Prostate gland (tissue), 2 donors: Measurements from ENCODE around the gene ELFN1.

Experiments
- CTCF ChIP-seq, 4 experiments: fragments of 200-600 bp in 2 of 4; fragments of 450-650 bp in 2 of 4; sonication (generic) in 2 of 4; IDR thresholded peaks; 1 replicate in 3 of 4; 2 replicates in 1 of 4; pipeline ENCODE4 v1.5.1; 2016 to 2019; ENCODE audit warnings: antibody characterized with exemption in 4 of 4, mild to moderate bottlenecking in 2 of 4, moderate library complexity in 2 of 4
- POLR2A ChIP-seq: fragments of 450-650 bp; IDR thresholded peaks from one replicate; pipeline ENCODE4 v1.6.1; 2016; ENCODE audit warnings: antibody characterized with exemption, mild to moderate bottlenecking
- POLR2AphosphoS5 ChIP-seq: sonication (generic); formaldehyde crosslinking; IDR thresholded peaks from one replicate; pipeline ENCODE4 v1.6.1; 2017; ENCODE audit warnings: antibody characterized with exemption

DNA sequence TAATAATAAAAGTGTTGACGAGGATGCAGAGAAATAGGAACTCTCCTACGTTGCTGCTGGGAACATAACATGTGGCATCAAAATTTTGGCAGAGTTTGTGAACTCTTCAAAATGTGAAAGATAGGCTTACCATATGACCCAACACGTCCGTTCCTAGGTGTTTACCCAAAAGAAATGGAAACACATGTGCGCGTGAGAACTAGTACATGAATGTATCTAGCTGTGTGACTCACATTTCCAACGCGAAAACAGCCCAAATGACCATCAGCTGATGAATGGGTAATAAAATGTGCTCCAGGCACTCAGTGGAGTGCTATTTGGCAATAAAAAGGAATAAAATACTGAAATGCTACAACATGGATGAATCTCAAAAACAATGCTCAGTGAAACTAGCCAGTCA, 10.4 kb upstream of the ELFN1 start:
- TF ChIP-seq CTCF (IDR thresholded peaks at IDR 0.05) (no peak), POLR2A (no peak), POLR2AphosphoS5 (no peak)
